HCT116 (cell line): ENCODE measurements around the gene HEPN1. TPM values are rescaled to one million over a fixed set of nuclear protein-coding genes. Genes with fewer than 3 reads are reported as not detected.

ENCODE experiments used
- ATAC-seq: fragments of 200-7000 bp; cut with Tn5 transposase; 2 replicates; pipeline ENCODE4 v1.9.1; 2020; ENCODE audit warnings: mild to moderate bottlenecking, moderate library complexity
- BruUV-seq: library from RNA; stranded (reverse); fragments of 400-500 nt; replicated peaks from 2 replicates; lab custom pipeline; 2021; lab: Mats Ljungman, UMichigan
- CTCF ChIA-PET: fragments of 300-600 bp; sonication (Branson Sonifier 250); formaldehyde crosslinking; loops from one replicate; lab custom pipeline; 2021; ENCODE audit warnings: antibody characterized with exemption; lab: Charles Lee
- POLR2A ChIA-PET: fragments of 300-600, 350-600 bp; sonication (Branson Sonifier 250); formaldehyde crosslinking; loops from one replicate; lab custom pipeline; 2021; ENCODE audit warnings: antibody characterized with exemption; lab: Charles Lee
- RAD21 ChIA-PET, 2 experiments: fragments of 300-600 bp; sonication (Branson Sonifier 250); formaldehyde crosslinking; loops; one replicate each; lab custom pipeline; 2023; ENCODE audit warnings: low total read pairs in 2 of 2; ENCODE audit not compliant: uncharacterized antibody in 2 of 2, unreplicated experiment in 2 of 2, low non-redundant PET in 1 of 2; lab: Charles Lee
- DNase-seq: peaks from one replicate; pipeline ENCODE4 v3.0.0-alpha.2; 2010; ENCODE audit warnings: low read depth, low spot score
- H2AFZ ChIP-seq: fragments of 200-600 bp; shearing (Covaris generic), sonication (generic); 2 replicates; pipeline ENCODE4 v1.6.1; 2017; ENCODE audit warnings: low read depth, mixed run types, mixed read lengths, antibody characterized with exemption, low read length; ENCODE audit not compliant: poor library complexity, severe bottlenecking
- H3K27ac ChIP-seq: 2 replicates; pipeline ENCODE4 v1.5.1; 2012; ENCODE audit warnings: low read depth, low read length
- H3K27me3 ChIP-seq: fragments of 200-600 bp; sonication (generic); 2 replicates; pipeline ENCODE4 v1.6.1; 2016; ENCODE audit warnings: mixed run types, low read length, mixed read lengths; ENCODE audit not compliant: insufficient read depth
- H3K36me3 ChIP-seq, 2 experiments: fragments of 200-500 bp in 1 of 2; fragments of 200-600 bp in 1 of 2; sonication (Bioruptor generic) in 1 of 2; sonication (generic) in 1 of 2; 2 replicates each; pipeline versions ENCODE4 v1.5.1 to v1.6.1; 2014 to 2016; ENCODE audit warnings: low read length in 2 of 2, inconsistent platforms in 1 of 2, mixed read lengths in 1 of 2, mixed run types in 1 of 2; ENCODE audit not compliant: insufficient read depth in 2 of 2, control insufficient read depth in 1 of 2
- H3K4me1 ChIP-seq, 2 experiments: fragments of 200-600 bp in 1 of 2; sonication (generic) in 1 of 2; 2 replicates each; pipeline versions ENCODE4 v1.5.1 to v1.6.1; 2012 to 2017; ENCODE audit warnings: low read length in 2 of 2, inconsistent platforms in 1 of 2, mild to moderate bottlenecking in 1 of 2, mixed read lengths in 1 of 2, mixed run types in 1 of 2, moderate library complexity in 1 of 2; ENCODE audit not compliant: insufficient read depth in 2 of 2, control insufficient read depth in 1 of 2
- H3K4me2 ChIP-seq: fragments of 200-600 bp; sonication (generic); 2 replicates; pipeline ENCODE4 v1.6.1; 2017; ENCODE audit warnings: mixed run types, low read length, mixed read lengths
- H3K4me3 ChIP-seq, 2 experiments: fragments of 200-600 bp in 1 of 2; sonication (generic) in 1 of 2; replicated peaks in 1 of 2; 2 replicates each; pipeline ENCODE4 v1.5.1; 2011 to 2016; ENCODE audit warnings: low read length in 2 of 2, control low read depth in 1 of 2, low read depth in 1 of 2, mild to moderate bottlenecking in 1 of 2, mixed read lengths in 1 of 2, mixed run types in 1 of 2
- H3K79me2 ChIP-seq: fragments of 200-600 bp; sonication (generic); 2 replicates; pipeline ENCODE4 v1.6.1; 2017; ENCODE audit warnings: mild to moderate bottlenecking, mixed run types, low read length, moderate library complexity, mixed read lengths; ENCODE audit not compliant: insufficient read depth
- H3K9ac ChIP-seq: fragments of 200-600 bp; sonication (generic); 2 replicates; pipeline ENCODE4 v1.6.1; 2016; ENCODE audit warnings: low read length, mixed read lengths
- H3K9me2 ChIP-seq: fragments of 200-600 bp; sonication (generic), shearing (Covaris generic); 2 replicates; pipeline ENCODE4 v1.6.1; 2017; ENCODE audit warnings: mixed run types, mild to moderate bottlenecking, moderate library complexity; ENCODE audit not compliant: insufficient read depth
- H3K9me3 ChIP-seq, 2 experiments: fragments of 200-500 bp in 1 of 2; fragments of 200-600 bp in 1 of 2; sonication (Bioruptor generic) in 1 of 2; sonication (generic) in 1 of 2; 2 replicates each; pipeline ENCODE4 v1.6.1; 2014 to 2017; ENCODE audit warnings: low read length in 2 of 2, mixed read lengths in 2 of 2, inconsistent platforms in 1 of 2, low read depth in 1 of 2, mild to moderate bottlenecking in 1 of 2, mixed run types in 1 of 2, moderate library complexity in 1 of 2; ENCODE audit not compliant: control insufficient read depth in 1 of 2, insufficient read depth in 1 of 2
- H4K20me1 ChIP-seq: fragments of 200-600 bp; sonication (generic), shearing (Covaris generic); 2 replicates; pipeline ENCODE4 v1.6.1; 2017; ENCODE audit warnings: mixed run types, mild to moderate bottlenecking, moderate library complexity; ENCODE audit not compliant: insufficient read depth
- CBX3 ChIP-seq: IDR thresholded peaks from 2 replicates; pipeline ENCODE4 v1.6.1; 2012; ENCODE audit warnings: low read depth
- CTCF ChIP-seq, 3 experiments: fragments of 200-600 bp in 1 of 3; sonication (generic) in 1 of 3; IDR thresholded peaks in 2 of 3; conservative IDR thresholded peaks in 1 of 3; 2 replicates each; pipeline ENCODE4 v1.5.1; 2012 to 2017; ENCODE audit warnings: low read depth in 2 of 3, low read length in 2 of 3, antibody characterized with exemption in 1 of 3, borderline replicate concordance in 1 of 3, control low read depth in 1 of 3, mild to moderate bottlenecking in 1 of 3, mixed read lengths in 1 of 3, mixed run types in 1 of 3, moderate library complexity in 1 of 3; ENCODE audit not compliant: insufficient read depth in 1 of 3
- ELF1 ChIP-seq: IDR thresholded peaks from 2 replicates; pipeline ENCODE4 v1.6.1; 2012; ENCODE audit warnings: low read depth, borderline replicate concordance
- EZH2 ChIP-seq: fragments of 200-600 bp; sonication (generic); IDR thresholded peaks from 2 replicates; pipeline ENCODE4 v1.6.1; 2017; ENCODE audit warnings: antibody characterized with exemption, mixed run types
- EZH2phosphoT487 ChIP-seq: fragments of 200-600 bp; IDR thresholded peaks from 2 replicates; pipeline ENCODE4 v1.6.1; 2018; ENCODE audit warnings: antibody characterized with exemption, borderline replicate concordance
- FOSL1 ChIP-seq: IDR thresholded peaks from 2 replicates; pipeline ENCODE4 v1.6.1; 2012; ENCODE audit warnings: low read depth
- MAX ChIP-seq: IDR thresholded peaks from 2 replicates; pipeline ENCODE4 v1.6.1; 2012
- POLR2A ChIP-seq: IDR thresholded peaks from 2 replicates; pipeline ENCODE4 v1.7.0; 2011; ENCODE audit warnings: borderline replicate concordance; ENCODE audit not compliant: insufficient read depth, insufficient read length; ENCODE audit errors: extremely low read depth
- RAD21 ChIP-seq: IDR thresholded peaks from 2 replicates; pipeline ENCODE4 v1.6.1; 2012; ENCODE audit warnings: low read depth, mild to moderate bottlenecking
- REST ChIP-seq: IDR thresholded peaks from 2 replicates; pipeline ENCODE4 v1.6.1; 2012; ENCODE audit warnings: low read depth
- SRF ChIP-seq: IDR thresholded peaks from 2 replicates; pipeline ENCODE4 v1.6.1; 2012; ENCODE audit warnings: low read depth
- ZFX ChIP-seq: fragments of 450-650 bp; IDR thresholded peaks from 2 replicates; pipeline ENCODE4 v1.6.1; 2017
- intact Hi-C: fragments of 100-400 bp; cut with micrococcal nuclease; formaldehyde crosslinking; loops from 2 replicates; pipeline ENCODE4 v1.10.0; 2022
- total RNA-seq: library from RNA; stranded (reverse); gene quantifications from one replicate; pipeline ENCODE4 v1.2.1, GENCODE V29; 2021; ENCODE audit not compliant: unreplicated experiment
- TF ChIP-seq, protein P1 (sequence below): IDR thresholded peaks from 2 replicates; pipeline ENCODE4 v1.6.1; 2012

The HEPN1 gene
- total RNA-seq, 1 experiment from 2014 or later: not detected

- H3K27me3 ChIP-seq: no peaks in the 10 kb centered on the region
- no peaks in the 10 kb centered on the region for H3K36me3 ChIP-seq
- ATAC-seq (no peak), DNase-seq (no peak)
- ChIA-PET RAD21 (no interaction called here), POLR2A (interaction anchor here (1.3 kb wide), 1 partner anchor 11 kb away, joined by 4 read pairs; the partner anchor contains the start of gene CCDC15), CTCF (interaction anchor here (1.4 kb wide), 1 partner anchor 67 kb away, joined by 3 read pairs; no protein-coding TSS in a partner anchor)
- H3K9ac ChIP-seq: no peak overlapping the region
- H3K9me2 ChIP-seq: no peaks in the 10 kb centered on the region
- no peaks in the 10 kb centered on the region for H4K20me1 ChIP-seq
- H3K4me2 ChIP-seq: no peak overlapping the region
- peaks cover 0 to 6% of the 10 kb centered on the region in 2 experiments; a peak in 1 of 4 replicates for H3K4me1 ChIP-seq
- no peaks in the 10 kb centered on the region for H3K9me3 ChIP-seq
- no peak overlapping the region for H3K27ac ChIP-seq
- intact Hi-C loops: no loop called here
- no peak overlapping the region for H3K4me3 ChIP-seq
- BruUV-seq: no TSS peak
- no peak overlapping the region for H2AFZ ChIP-seq
- TF ChIP-seq CBX3 (no peak), EZH2phosphoT487 (no peak), REST (no peak), RAD21 (no peak), CTCF (IDR thresholded peaks at IDR 0.05 in 2 of 3, conservative IDR thresholded peaks at IDR 0.05 in 1 of 3; ENCODE audit: borderline replicate concordance in 1 of 3, insufficient read depth in 1 of 3, low read depth in 2 of 3, low read length in 2 of 3) (no peak), MAX (no peak), FOSL1 (no peak), ELF1 (no peak), POLR2A (no peak), EZH2 (no peak), ZFX (no peak), SRF (no peak)
- TF ChIP-seq, protein P1, sequence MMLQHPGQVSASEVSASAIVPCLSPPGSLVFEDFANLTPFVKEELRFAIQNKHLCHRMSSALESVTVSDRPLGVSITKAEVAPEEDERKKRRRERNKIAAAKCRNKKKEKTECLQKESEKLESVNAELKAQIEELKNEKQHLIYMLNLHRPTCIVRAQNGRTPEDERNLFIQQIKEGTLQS: no peak
- no peaks in the 10 kb centered on the region for H3K79me2 ChIP-seq
These were observed 24.2 kb downstream of the HEPN1 start for GRCh38 chr11:124943254-124943616.
